WTC11 (cell line): ENCODE data around the gene PLEKHM1.

Experiments used
- CBFB ChIP-seq: sonication (generic); formaldehyde crosslinking; IDR thresholded peaks from 2 replicates; pipeline ENCODE4 v1.8.1; 2022; ENCODE audit warnings: mild to moderate bottlenecking, low read depth, missing genetic modification reagents
- E2F4 ChIP-seq: sonication (generic); formaldehyde crosslinking; IDR thresholded peaks from 2 replicates; pipeline ENCODE4 v1.8.1; 2022; ENCODE audit warnings: low read depth, mild to moderate bottlenecking, moderate library complexity, missing genetic modification reagents, borderline replicate concordance
- ELF4 ChIP-seq: sonication (generic); formaldehyde crosslinking; IDR thresholded peaks from 2 replicates; pipeline ENCODE4 v1.8.1; 2022; ENCODE audit warnings: low read depth, mild to moderate bottlenecking, moderate library complexity, missing genetic modification reagents
- ETV6 ChIP-seq: sonication (generic); formaldehyde crosslinking; IDR thresholded peaks from 2 replicates; pipeline ENCODE4 v1.8.1; 2022; ENCODE audit warnings: mild to moderate bottlenecking, missing genetic modification reagents
- FOXP1 ChIP-seq: sonication (generic); formaldehyde crosslinking; IDR thresholded peaks from 2 replicates; pipeline ENCODE4 v1.8.0; 2022; ENCODE audit warnings: missing genetic modification reagents, mild to moderate bottlenecking, moderate library complexity, borderline replicate concordance
- NFYB ChIP-seq: sonication (generic); formaldehyde crosslinking; conservative IDR thresholded peaks from 2 replicates; pipeline ENCODE4 v1.8.0; 2022; ENCODE audit warnings: low read depth, missing genetic modification reagents
- SMAD4 ChIP-seq: sonication (generic); formaldehyde crosslinking; IDR thresholded peaks from 2 replicates; pipeline ENCODE4 v1.8.0; 2022; ENCODE audit warnings: mild to moderate bottlenecking, missing genetic modification reagents
- TCF7 ChIP-seq: sonication (generic); formaldehyde crosslinking; IDR thresholded peaks from 2 replicates; pipeline ENCODE4 v1.8.0; 2022; ENCODE audit warnings: mild to moderate bottlenecking, low read depth, missing genetic modification reagents, moderate library complexity
- USF1 ChIP-seq: sonication (generic); formaldehyde crosslinking; IDR thresholded peaks from 2 replicates; pipeline ENCODE4 v1.8.0; 2022; ENCODE audit warnings: mild to moderate bottlenecking, missing genetic modification reagents
- ZBTB21 ChIP-seq: sonication (generic); formaldehyde crosslinking; IDR thresholded peaks from 2 replicates; pipeline ENCODE4 v1.8.1; 2023; ENCODE audit warnings: mild to moderate bottlenecking, missing genetic modification reagents, borderline replicate concordance
- TF ChIP-seq, protein P1 (sequence below): fragments of 200-600 bp; IDR thresholded peaks from 2 replicates; pipeline ENCODE4 v1.8.0; 2022; ENCODE audit warnings: antibody characterized with exemption
- TF ChIP-seq, protein P2 (sequence below): sonication (generic); formaldehyde crosslinking; IDR thresholded peaks from 2 replicates; pipeline ENCODE4 v1.8.1; 2023; ENCODE audit warnings: mild to moderate bottlenecking, missing genetic modification reagents
- TF ChIP-seq, protein P3 (sequence below): sonication (generic); formaldehyde crosslinking; IDR thresholded peaks from 2 replicates; pipeline ENCODE4 v1.8.0; 2022; ENCODE audit warnings: missing genetic modification reagents
- TF ChIP-seq, protein P4 (sequence below): fragments of 250-450 bp; sonication (Bioruptor Pico); IDR thresholded peaks from 2 replicates; pipeline ENCODE4 v1.9.0; 2021; ENCODE audit warnings: mild to moderate bottlenecking

GRCh38 chr17:45396496-45397205 is 93.9 kb downstream of the PLEKHM1 start:
- TF ChIP-seq, protein P1, sequence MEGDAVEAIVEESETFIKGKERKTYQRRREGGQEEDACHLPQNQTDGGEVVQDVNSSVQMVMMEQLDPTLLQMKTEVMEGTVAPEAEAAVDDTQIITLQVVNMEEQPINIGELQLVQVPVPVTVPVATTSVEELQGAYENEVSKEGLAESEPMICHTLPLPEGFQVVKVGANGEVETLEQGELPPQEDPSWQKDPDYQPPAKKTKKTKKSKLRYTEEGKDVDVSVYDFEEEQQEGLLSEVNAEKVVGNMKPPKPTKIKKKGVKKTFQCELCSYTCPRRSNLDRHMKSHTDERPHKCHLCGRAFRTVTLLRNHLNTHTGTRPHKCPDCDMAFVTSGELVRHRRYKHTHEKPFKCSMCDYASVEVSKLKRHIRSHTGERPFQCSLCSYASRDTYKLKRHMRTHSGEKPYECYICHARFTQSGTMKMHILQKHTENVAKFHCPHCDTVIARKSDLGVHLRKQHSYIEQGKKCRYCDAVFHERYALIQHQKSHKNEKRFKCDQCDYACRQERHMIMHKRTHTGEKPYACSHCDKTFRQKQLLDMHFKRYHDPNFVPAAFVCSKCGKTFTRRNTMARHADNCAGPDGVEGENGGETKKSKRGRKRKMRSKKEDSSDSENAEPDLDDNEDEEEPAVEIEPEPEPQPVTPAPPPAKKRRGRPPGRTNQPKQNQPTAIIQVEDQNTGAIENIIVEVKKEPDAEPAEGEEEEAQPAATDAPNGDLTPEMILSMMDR: no peak
- no peak for TF ChIP-seq SMAD4
- no peak for TF ChIP-seq FOXP1 (CRISPR knock-in tag)
- TF ChIP-seq ELF4 (CRISPR knock-in tag): no peak
- no peak for TF ChIP-seq TCF7 (CRISPR knock-in tag)
- no peak for TF ChIP-seq NFYB
- TF ChIP-seq, protein P2, sequence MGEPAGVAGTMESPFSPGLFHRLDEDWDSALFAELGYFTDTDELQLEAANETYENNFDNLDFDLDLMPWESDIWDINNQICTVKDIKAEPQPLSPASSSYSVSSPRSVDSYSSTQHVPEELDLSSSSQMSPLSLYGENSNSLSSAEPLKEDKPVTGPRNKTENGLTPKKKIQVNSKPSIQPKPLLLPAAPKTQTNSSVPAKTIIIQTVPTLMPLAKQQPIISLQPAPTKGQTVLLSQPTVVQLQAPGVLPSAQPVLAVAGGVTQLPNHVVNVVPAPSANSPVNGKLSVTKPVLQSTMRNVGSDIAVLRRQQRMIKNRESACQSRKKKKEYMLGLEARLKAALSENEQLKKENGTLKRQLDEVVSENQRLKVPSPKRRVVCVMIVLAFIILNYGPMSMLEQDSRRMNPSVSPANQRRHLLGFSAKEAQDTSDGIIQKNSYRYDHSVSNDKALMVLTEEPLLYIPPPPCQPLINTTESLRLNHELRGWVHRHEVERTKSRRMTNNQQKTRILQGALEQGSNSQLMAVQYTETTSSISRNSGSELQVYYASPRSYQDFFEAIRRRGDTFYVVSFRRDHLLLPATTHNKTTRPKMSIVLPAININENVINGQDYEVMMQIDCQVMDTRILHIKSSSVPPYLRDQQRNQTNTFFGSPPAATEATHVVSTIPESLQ (CRISPR knock-in tag): no peak
- TF ChIP-seq, protein P3, sequence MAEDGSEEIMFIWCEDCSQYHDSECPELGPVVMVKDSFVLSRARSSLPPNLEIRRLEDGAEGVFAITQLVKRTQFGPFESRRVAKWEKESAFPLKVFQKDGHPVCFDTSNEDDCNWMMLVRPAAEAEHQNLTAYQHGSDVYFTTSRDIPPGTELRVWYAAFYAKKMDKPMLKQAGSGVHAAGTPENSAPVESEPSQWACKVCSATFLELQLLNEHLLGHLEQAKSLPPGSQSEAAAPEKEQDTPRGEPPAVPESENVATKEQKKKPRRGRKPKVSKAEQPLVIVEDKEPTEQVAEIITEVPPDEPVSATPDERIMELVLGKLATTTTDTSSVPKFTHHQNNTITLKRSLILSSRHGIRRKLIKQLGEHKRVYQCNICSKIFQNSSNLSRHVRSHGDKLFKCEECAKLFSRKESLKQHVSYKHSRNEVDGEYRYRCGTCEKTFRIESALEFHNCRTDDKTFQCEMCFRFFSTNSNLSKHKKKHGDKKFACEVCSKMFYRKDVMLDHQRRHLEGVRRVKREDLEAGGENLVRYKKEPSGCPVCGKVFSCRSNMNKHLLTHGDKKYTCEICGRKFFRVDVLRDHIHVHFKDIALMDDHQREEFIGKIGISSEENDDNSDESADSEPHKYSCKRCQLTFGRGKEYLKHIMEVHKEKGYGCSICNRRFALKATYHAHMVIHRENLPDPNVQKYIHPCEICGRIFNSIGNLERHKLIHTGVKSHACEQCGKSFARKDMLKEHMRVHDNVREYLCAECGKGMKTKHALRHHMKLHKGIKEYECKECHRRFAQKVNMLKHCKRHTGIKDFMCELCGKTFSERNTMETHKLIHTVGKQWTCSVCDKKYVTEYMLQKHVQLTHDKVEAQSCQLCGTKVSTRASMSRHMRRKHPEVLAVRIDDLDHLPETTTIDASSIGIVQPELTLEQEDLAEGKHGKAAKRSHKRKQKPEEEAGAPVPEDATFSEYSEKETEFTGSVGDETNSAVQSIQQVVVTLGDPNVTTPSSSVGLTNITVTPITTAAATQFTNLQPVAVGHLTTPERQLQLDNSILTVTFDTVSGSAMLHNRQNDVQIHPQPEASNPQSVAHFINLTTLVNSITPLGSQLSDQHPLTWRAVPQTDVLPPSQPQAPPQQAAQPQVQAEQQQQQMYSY: no peak
- no peak for TF ChIP-seq ETV6 (CRISPR knock-in tag)
- TF ChIP-seq, protein P4, sequence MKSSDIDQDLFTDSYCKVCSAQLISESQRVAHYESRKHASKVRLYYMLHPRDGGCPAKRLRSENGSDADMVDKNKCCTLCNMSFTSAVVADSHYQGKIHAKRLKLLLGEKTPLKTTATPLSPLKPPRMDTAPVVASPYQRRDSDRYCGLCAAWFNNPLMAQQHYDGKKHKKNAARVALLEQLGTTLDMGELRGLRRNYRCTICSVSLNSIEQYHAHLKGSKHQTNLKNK: no peak
- TF ChIP-seq USF1: no peak
- no peak for TF ChIP-seq CBFB
- TF ChIP-seq E2F4: no peak
- no peak for TF ChIP-seq ZBTB21 (CRISPR knock-in tag)
